GM23338 (cell line): ENCODE measurements around the gene OPRM1.

ENCODE experiments used
- CREB1 ChIP-seq: fragments of 250-450 bp; sonication (Bioruptor Pico); IDR thresholded peaks from 2 replicates; pipeline ENCODE4 v1.5.0; 2020; ENCODE audit warnings: low read depth, mild to moderate bottlenecking, moderate library complexity
- CTCF ChIP-seq, 2 experiments: fragments of 200-600 bp in 1 of 2; sonication (generic) in 1 of 2; conservative IDR thresholded peaks; 2 replicates each; pipeline versions ENCODE4 v1.5.1 to v1.6.1; 2016 to 2017; ENCODE audit warnings: antibody characterized with exemption in 2 of 2, low read depth in 2 of 2, mild to moderate bottlenecking in 2 of 2, moderate library complexity in 1 of 2
- ETS1 ChIP-seq: IDR thresholded peaks from 2 replicates; pipeline ENCODE4 v1.6.1; 2016; ENCODE audit warnings: antibody characterized with exemption
- EZH2 ChIP-seq: fragments of 200-600 bp; sonication (generic); IDR thresholded peaks from one replicate; pipeline ENCODE4 v1.8.0; 2017; ENCODE audit warnings: antibody characterized with exemption, mild to moderate bottlenecking, low read depth; ENCODE audit not compliant: unreplicated experiment
- POLR2AphosphoS5 ChIP-seq: IDR thresholded peaks from 2 replicates; pipeline ENCODE4 v1.6.1; 2016; ENCODE audit warnings: antibody characterized with exemption, low read depth
- REST ChIP-seq: IDR thresholded peaks from one replicate; pipeline ENCODE4 v1.6.1; 2018; ENCODE audit warnings: antibody characterized with exemption; ENCODE audit not compliant: unreplicated experiment

- TF ChIP-seq POLR2AphosphoS5 (no peak), CTCF (conservative IDR thresholded peaks at IDR 0.05; ENCODE audit: low read depth in 2 of 2) (no peak), ETS1 (no peak), EZH2 (no peak), REST (no peak), CREB1 (CRISPR knock-in tag) (no peak)
Observed at GRCh38 chr6:154202958-154203357, 163.9 kb downstream of the OPRM1 start.
